Epithelial cell of esophagus (primary cell): Measurements from ENCODE around the gene CFL2.

ENCODE experiments used
- DNase-seq: peaks from one replicate; pipeline ENCODE4 v3.0.0; 2010; ENCODE audit warnings: low read depth
- H3K4me3 ChIP-seq: 2 replicates; pipeline ENCODE4 v1.5.1; 2011; ENCODE audit warnings: mild to moderate bottlenecking, low read length, control low read depth
- CTCF ChIP-seq: IDR thresholded peaks from 2 replicates; pipeline ENCODE4 v1.5.1; 2011; ENCODE audit warnings: low read depth, mild to moderate bottlenecking, low read length, control low read depth, inconsistent platforms; ENCODE audit not compliant: insufficient read depth; ENCODE audit errors: missing control alignments

Gene CFL2

GRCh38 chr14:34722723-34723545, 8.5 kb upstream of the CFL2 start:
- TF ChIP-seq CTCF, result peak; percentile 81
- peak; percentile 57 for DNase-seq

DNA sequence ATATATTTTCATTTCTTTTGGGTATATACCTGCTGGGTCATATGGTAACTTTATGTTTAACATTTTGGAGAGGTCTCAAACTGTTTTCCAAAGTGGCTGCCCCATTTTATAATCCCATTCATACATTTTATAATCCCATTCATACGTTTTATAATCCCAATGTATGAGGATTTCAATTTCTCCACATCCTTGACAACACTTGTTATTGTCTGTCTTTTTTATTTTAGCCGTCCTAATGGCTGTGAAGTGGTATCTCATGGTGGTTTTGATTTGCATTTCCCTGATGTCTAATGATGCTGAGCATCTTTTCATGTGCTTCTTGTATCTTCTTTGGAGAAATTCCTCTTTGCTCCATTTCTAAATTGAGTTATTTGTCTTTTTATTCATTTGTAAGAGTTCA, 6.7 kb upstream of the CFL2 start:
- TF ChIP-seq CTCF, result no peak
- no peak for DNase-seq
- H3K4me3 ChIP-seq, result no peak overlapping the region

More at GRCh38 chr14:34722723-34723545, 8.5 kb upstream of the CFL2 start:
- H3K4me3 ChIP-seq, result no peak overlapping the region

- no peak for DNase-seq
- no peak for TF ChIP-seq CTCF
- H3K4me3 ChIP-seq, result no peak overlapping the region
Observed at GRCh38 chr14:34718750-34719304, 4.4 kb upstream of the CFL2 start.

- no peak for TF ChIP-seq CTCF
- DNase-seq, result no peak
- H3K4me3 ChIP-seq, result peak overlapping the region; percentile 70
Observed at GRCh38 chr14:34715127-34715863, 902 bp upstream of the CFL2 start.

DNA sequence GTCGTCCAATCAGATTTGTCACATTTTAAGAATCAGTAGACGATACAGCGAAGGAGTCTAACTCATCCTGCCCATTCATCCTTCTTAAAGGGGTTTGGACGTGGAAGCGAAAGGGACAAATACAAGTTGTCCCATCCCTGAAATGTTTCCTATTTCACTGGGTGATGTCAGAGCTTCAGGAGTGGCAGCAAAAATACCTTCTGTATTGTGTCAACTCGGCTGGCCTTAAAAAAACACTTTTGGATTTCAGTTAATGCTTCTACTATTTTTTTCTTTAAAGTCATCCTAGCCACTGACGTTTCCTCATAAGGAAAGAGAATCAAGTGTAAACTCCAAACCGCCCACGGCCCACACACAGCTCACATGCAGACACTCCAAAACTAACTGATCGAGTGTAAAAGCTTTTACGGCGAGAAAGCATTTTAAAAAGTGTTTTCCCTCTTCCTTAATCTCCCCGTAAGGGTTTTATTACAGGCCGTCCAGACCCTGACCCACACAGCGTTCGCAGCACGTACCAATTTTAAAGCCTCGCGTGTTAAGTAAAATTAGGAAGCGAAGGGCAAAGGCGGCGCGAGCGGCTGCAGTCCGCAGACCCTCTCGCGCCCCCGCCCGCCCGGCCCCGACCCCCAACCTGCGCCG, 593 bp downstream of the CFL2 start:
- TF ChIP-seq CTCF, result no peak
- peak; percentile 73 for DNase-seq
- H3K4me3 ChIP-seq, result peak overlapping the region; percentile 70

- no peak for TF ChIP-seq CTCF
- peak overlapping the region; percentile 70 for H3K4me3 ChIP-seq
- DNase-seq, result no peak
Observed at GRCh38 chr14:34713122-34713680, 1.2 kb downstream of the CFL2 start.
